Small intestine (tissue), 7 donors: ENCODE data around the gene TEX10. TPM values are rescaled to one million over a fixed set of nuclear protein-coding genes. Genes with fewer than 3 reads are reported as not detected.

Experiments used
- DNase-seq, 2 donors: peaks; one replicate each; pipeline versions ENCODE4 v3.0.0 to v3.0.0-alpha.2; 2013
- FAIRE-seq: peaks from 2 replicates; lab custom pipeline; 2012; peaks lifted over from hg19 to GRCh38; lab: Jason Lieb, UNC
- H3K27ac ChIP-seq, 3 donors: one replicate each; pipeline ENCODE4 v1.5.1; 2013; ENCODE audit warnings: low read length in 2 of 3, mild to moderate bottlenecking in 2 of 3, control low read depth in 1 of 3, inconsistent platforms in 1 of 3, low read depth in 1 of 3, moderate library complexity in 1 of 3
- H3K27me3 ChIP-seq, 3 donors: one replicate each; pipeline ENCODE4 v1.6.1; 2013; ENCODE audit warnings: low read length in 3 of 3, inconsistent platforms in 1 of 3; ENCODE audit not compliant: control insufficient read depth in 3 of 3, insufficient read depth in 3 of 3
- H3K36me3 ChIP-seq, 3 donors: one replicate each; pipeline ENCODE4 v1.6.1; 2013; ENCODE audit warnings: low read length in 3 of 3, inconsistent platforms in 1 of 3, low read depth in 1 of 3, mild to moderate bottlenecking in 1 of 3, moderate library complexity in 1 of 3; ENCODE audit not compliant: control insufficient read depth in 3 of 3, insufficient read depth in 2 of 3
- H3K4me1 ChIP-seq, 3 donors: one replicate each; pipeline ENCODE4 v1.6.1; 2013; ENCODE audit warnings: low read length in 2 of 3, inconsistent platforms in 1 of 3, low read depth in 1 of 3, mild to moderate bottlenecking in 1 of 3, moderate library complexity in 1 of 3; ENCODE audit not compliant: control insufficient read depth in 3 of 3, insufficient read depth in 2 of 3
- H3K4me3 ChIP-seq, 3 donors: one replicate each; pipeline ENCODE4 v1.5.1; 2013; ENCODE audit warnings: low read length in 3 of 3, control low read depth in 1 of 3, inconsistent platforms in 1 of 3, low read depth in 1 of 3, mild to moderate bottlenecking in 1 of 3, moderate library complexity in 1 of 3
- H3K9me3 ChIP-seq, 2 donors: one replicate each; pipeline ENCODE4 v1.6.1; 2013; ENCODE audit warnings: low read depth in 1 of 2, low read length in 1 of 2; ENCODE audit not compliant: control insufficient read depth in 2 of 2, insufficient read depth in 1 of 2
- WGBS, 3 donors: extraction: QIAGEN DNeasy Blood & Tissue Kit; methylation state at CpG; one replicate each; pipeline ENCODE4 v1.1.7; 2013; 5-methylcytosine and 5-hydroxymethylcytosine counted together
- polyA plus RNA-seq, 4 donors: library from polyadenylated mRNA; stranded (reverse) in 3 of 4; unstranded in 1 of 4; fragments of 200-250 nt in 3 of 4; fragments of 120-200 nt in 1 of 4; gene quantifications; one replicate each; pipeline versions ENCODE4 v1.2.1 to v1.2.3, GENCODE V29; 2013
- donor health status: healthy with polysubstance abuse.
- donor health status: control.
- donor health status: control.
- donor health status: Bipolar disorder and iron deficiency.
- donor health status: healthy.

Gene TEX10
- polyA plus RNA-seq, 4 donors = 4.1 to 21.7 (median 5.6) TPM

DNA sequence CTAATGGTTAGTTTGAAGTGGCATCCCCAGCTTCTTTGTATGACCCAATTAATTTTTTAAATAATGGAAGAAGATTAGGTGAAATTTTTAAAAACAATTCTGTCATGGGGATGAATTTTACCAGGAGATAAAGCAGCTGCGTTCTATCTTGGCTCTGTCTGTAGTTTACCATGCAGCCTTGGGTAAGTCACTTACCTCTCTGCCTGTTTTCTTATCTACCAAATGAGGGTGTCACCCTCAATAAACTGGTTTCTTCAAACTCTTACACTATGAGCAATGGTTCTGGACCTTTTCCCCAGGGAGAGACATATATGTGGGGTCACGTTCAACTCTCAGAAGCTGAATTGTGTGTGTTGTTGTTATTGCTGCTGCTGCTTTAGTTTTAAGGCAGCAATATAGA, 71.7 kb downstream of the TEX10 start:
- FAIRE-seq (no peak), DNase-seq (no peak)
- Histone ChIP-seq H3K4me1 (no peaks in the 10 kb centered on the region), H3K9me3 (peaks cover 0 to 18% of the 10 kb centered on the region in 2 donors), H3K4me3 (no peak overlapping the region), H3K27me3 (no peaks in the 10 kb centered on the region), H3K27ac (no peak overlapping the region), H3K36me3 (peaks cover 6 to 17% (median 8%) of the 10 kb centered on the region in 3 donors)
- 95 to 96% (median 96%) methylated on average over 2 of the region's 2 CpGs for WGBS, 3 donors

GRCh38 chr9:100277166-100277979, 75.4 kb downstream of the TEX10 start:
- H3K9me3 ChIP-seq = no peaks in the 10 kb centered on the region
- H3K4me3 ChIP-seq = no peak overlapping the region
- H3K27ac ChIP-seq = no peak overlapping the region
- H3K27me3 ChIP-seq = no peaks in the 10 kb centered on the region
- WGBS, 3 donors = 77 to 83% (median 80%) methylated on average over 5 of the region's 5 CpGs
- H3K4me1 ChIP-seq = no peaks in the 10 kb centered on the region
- no peak for DNase-seq
- peaks cover 4 to 13% (median 4%) of the 10 kb centered on the region in 3 donors for H3K36me3 ChIP-seq
- no peak for FAIRE-seq

GRCh38 chr9:100269656-100270055, 83.1 kb downstream of the TEX10 start:
- peaks cover 2 to 22% (median 3%) of the 10 kb centered on the region in 3 donors for H3K36me3 ChIP-seq
- H3K4me1 ChIP-seq = no peaks in the 10 kb centered on the region
- H3K27ac ChIP-seq = no peak overlapping the region
- WGBS, 3 donors = 90 to 93% (median 93%) methylated on average over 1 of the region's 1 CpG
- FAIRE-seq (no peak), DNase-seq (no peak)
- H3K4me3 ChIP-seq = no peak overlapping the region
- no peaks in the 10 kb centered on the region for H3K27me3 ChIP-seq
- H3K9me3 ChIP-seq = no peaks in the 10 kb centered on the region

DNA sequence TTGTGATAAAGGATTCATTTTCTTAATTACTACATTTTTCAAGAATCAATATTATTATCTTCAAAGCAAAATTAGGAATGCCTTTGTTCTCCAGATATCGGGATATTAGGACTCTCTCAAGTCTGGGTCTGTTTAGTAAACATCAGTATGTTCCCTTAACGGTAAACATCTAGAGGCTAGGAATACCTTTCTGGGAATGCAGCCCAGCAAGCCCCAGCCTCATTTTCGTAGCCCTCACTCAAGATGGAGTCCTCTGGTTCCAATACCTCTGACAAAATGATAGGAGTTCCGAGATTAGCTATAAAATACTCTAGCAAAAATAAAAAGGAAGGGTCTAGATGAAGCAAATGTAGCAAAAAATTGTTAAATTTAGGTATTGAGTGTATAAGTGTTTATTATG, 84.5 kb downstream of the TEX10 start:
- no peak overlapping the region for H3K4me3 ChIP-seq
- no peaks in the 10 kb centered on the region for H3K27me3 ChIP-seq
- H3K4me1 ChIP-seq = no peaks in the 10 kb centered on the region
- WGBS, 3 donors = 90 to 94% (median 92%) methylated on average over 4 of the region's 4 CpGs
- H3K27ac ChIP-seq = no peak overlapping the region
- DNase-seq (no peak), FAIRE-seq (no peak)
- H3K9me3 ChIP-seq = no peaks in the 10 kb centered on the region
- H3K36me3 ChIP-seq = peaks cover 2 to 18% (median 3%) of the 10 kb centered on the region in 3 donors

- no peaks in the 10 kb centered on the region for H3K9me3 ChIP-seq
- WGBS, 3 donors = 95 to 97% (median 97%) methylated on average over 3 of the region's 3 CpGs
- H3K27ac ChIP-seq = no peak overlapping the region
- H3K27me3 ChIP-seq = no peaks in the 10 kb centered on the region
- FAIRE-seq (no peak), DNase-seq (no peak)
- H3K4me3 ChIP-seq = no peak overlapping the region
- H3K36me3 ChIP-seq = peaks cover 0 to 15% (median 1%) of the 10 kb centered on the region in 3 donors
- no peaks in the 10 kb centered on the region for H3K4me1 ChIP-seq
Measured at GRCh38 chr9:100267211-100267610, 85.5 kb downstream of the TEX10 start.

Other genes starting within 250 kb of the TEX10 start
- 10 to 100 TPM in 2 of 4 donors, 1 to 10 TPM in 2; 6.5 to 11.3 (median 8.7) TPM for gene MSANTD3, start 74.2 kb upstream of the TEX10 start, polyA plus RNA-seq
- gene TMEFF1, start 120.2 kb upstream of the TEX10 start, polyA plus RNA-seq = under 1 TPM in 2 of 4 donors, not detected in 2; 0.30 to 0.90 TPM
- under 1 TPM in 2 of 4 donors, not detected in 2; 0.10 to 0.95 TPM for gene CAVIN4, start 225.1 kb upstream of the TEX10 start, polyA plus RNA-seq